ENCODE measurements around the gene PAFAH1B2.

The PAFAH1B2 gene

GRCh38 chr11:117189191-117189940 is 45.3 kb downstream of the PAFAH1B2 start:
- no peak for DNase-seq

- no peak for DNase-seq
Observed at GRCh38 chr11:117189941-117190544, 46.0 kb downstream of the PAFAH1B2 start.

- no peak for DNase-seq
Observed at GRCh38 chr11:117191680-117192400, 47.8 kb downstream of the PAFAH1B2 start.

- DNase-seq = no peak
Observed at GRCh38 chr11:117192401-117192875, 48.4 kb downstream of the PAFAH1B2 start.

- DNase-seq = no peak
Observed at GRCh38 chr11:117193130-117194020, 49.3 kb downstream of the PAFAH1B2 start.

- DNase-seq = no peak
Observed at GRCh38 chr11:117194267-117194666, 50.2 kb downstream of the PAFAH1B2 start.

GRCh38 chr11:117195258-117195657 is 51.2 kb downstream of the PAFAH1B2 start:
- DNase-seq = no peak

GRCh38 chr11:117195761-117196160 is 51.7 kb downstream of the PAFAH1B2 start:
- no peak for DNase-seq

GRCh38 chr11:117197006-117197405 is 52.9 kb downstream of the PAFAH1B2 start:
- no peak for DNase-seq

- no peak for DNase-seq
Observed at GRCh38 chr11:117197516-117198456, 53.7 kb downstream of the PAFAH1B2 start.

GRCh38 chr11:117198613-117199012 is 54.5 kb downstream of the PAFAH1B2 start:
- DNase-seq = no peak

- DNase-seq = no peak
Observed at GRCh38 chr11:117199053-117199915, 55.2 kb downstream of the PAFAH1B2 start, which contains the start of gene TAGLN. Gene TAGLN (plus strand): TSS chr11:117199370. CDS start chr11:117203014, 3,644 bp downstream.

GRCh38 chr11:117199916-117200812 is 56.1 kb downstream of the PAFAH1B2 start:
- DNase-seq = no peak

- no peak for DNase-seq
Observed at GRCh38 chr11:117200813-117201657, 56.9 kb downstream of the PAFAH1B2 start.

GRCh38 chr11:117201658-117202305 is 57.7 kb downstream of the PAFAH1B2 start:
- no peak for DNase-seq

- no peak for DNase-seq
Observed at GRCh38 chr11:117202386-117203068, 58.4 kb downstream of the PAFAH1B2 start.

GRCh38 chr11:117203069-117203407 is 59.0 kb downstream of the PAFAH1B2 start:
- no peak for DNase-seq

All from activated naive CD4-positive, alpha-beta T cell (primary cell).